ENCODE measurements around the gene FBXL3. TPM values are rescaled to one million over a fixed set of nuclear protein-coding genes. Genes with fewer than 3 reads are reported as not detected.

FBXL3 gene
- polyA plus RNA-seq, 1 donor from 2014 or later: 43.4 TPM

- Mint-ChIP-seq H3K4me1 (peaks cover 0 to 5% (median 0%) of the 10 kb centered on the region in 3 donors), H3K36me3 (no peaks in the 10 kb centered on the region), H3K4me3 (no peak overlapping the region), H3K27ac (no peak overlapping the region), H3K9me3 (no peaks in the 10 kb centered on the region), H3K27me3 (no peaks in the 10 kb centered on the region)
These were observed 12.0 kb upstream of the FBXL3 start for GRCh38 chr13:77038907-77039480.

GRCh38 chr13:77036279-77036678, 9.3 kb upstream of the FBXL3 start:
- H3K27me3 Mint-ChIP-seq: no peaks in the 10 kb centered on the region
- no peak overlapping the region for H3K4me3 Mint-ChIP-seq
- H3K27ac Mint-ChIP-seq: no peak overlapping the region
- H3K9me3 Mint-ChIP-seq: no peaks in the 10 kb centered on the region
- H3K4me1 Mint-ChIP-seq: peaks cover 0 to 3% (median 0%) of the 10 kb centered on the region in 3 donors
- H3K36me3 Mint-ChIP-seq: no peaks in the 10 kb centered on the region

- no peaks in the 10 kb centered on the region for H3K4me1 Mint-ChIP-seq
- no peak overlapping the region for H3K27ac Mint-ChIP-seq
- H3K4me3 Mint-ChIP-seq: no peak overlapping the region
- no peaks in the 10 kb centered on the region for H3K36me3 Mint-ChIP-seq
- no peaks in the 10 kb centered on the region for H3K9me3 Mint-ChIP-seq
- H3K27me3 Mint-ChIP-seq: no peaks in the 10 kb centered on the region
These were observed 7.9 kb upstream of the FBXL3 start for GRCh38 chr13:77034881-77035280.

DNA sequence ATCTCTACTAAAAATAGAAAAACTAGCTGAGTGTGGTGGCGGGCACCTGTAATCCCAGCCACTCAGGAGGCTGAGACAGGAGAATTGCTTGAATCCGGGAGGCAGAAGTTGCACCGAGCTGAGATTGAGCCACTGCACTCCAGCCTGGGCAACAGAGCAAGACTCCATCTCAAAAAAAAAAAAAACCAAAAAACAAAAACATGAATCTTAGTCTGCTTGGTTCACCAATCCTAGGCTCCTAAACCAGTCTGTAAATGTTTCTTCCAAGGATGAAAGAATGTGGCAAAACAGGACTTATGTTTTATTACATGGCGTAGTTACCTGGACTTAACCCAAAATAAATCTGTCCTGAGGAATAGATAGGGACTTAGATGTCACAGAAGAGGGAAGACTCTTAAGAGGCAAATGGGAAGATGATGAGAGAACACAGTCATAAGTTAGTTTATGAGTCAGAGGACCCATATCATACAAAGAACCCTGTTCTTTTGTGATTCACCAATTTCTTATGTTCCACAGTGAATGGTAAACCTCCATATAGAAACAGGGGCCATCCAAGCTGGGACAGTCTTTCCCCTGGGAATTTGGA, 6.9 kb upstream of the FBXL3 start:
- Mint-ChIP-seq H3K4me1 (peaks cover 0 to 1% (median 0%) of the 10 kb centered on the region in 3 donors), H3K36me3 (no peaks in the 10 kb centered on the region), H3K4me3 (no peak overlapping the region), H3K27ac (no peak overlapping the region), H3K9me3 (no peaks in the 10 kb centered on the region), H3K27me3 (no peaks in the 10 kb centered on the region)

DNA sequence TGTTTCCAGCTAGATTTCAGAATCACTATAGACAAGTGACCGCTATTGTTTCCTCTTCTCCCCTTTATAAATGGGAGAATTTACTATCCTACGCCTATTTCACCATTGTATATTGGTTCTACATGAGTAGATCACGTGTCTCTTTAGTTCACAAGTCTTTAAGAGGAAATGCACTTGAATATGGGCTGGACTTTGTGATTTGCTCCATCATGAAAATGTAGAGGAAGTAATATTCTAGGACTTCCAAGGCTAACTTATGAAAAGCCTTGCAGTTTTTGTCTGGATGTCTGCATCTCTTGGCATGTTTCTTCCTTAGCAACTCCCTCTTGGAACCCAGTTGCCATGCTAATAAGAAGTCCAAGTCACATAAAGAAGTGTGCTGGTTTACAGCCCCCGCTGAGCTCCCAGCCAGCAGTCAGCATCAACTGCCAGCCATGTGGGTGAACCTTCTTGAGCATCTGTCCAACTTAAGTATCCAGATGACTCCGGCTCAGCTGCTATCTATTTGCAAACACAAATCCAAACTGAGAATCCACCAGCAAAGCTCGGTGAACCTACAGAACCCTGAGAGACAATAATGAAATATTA, 4.8 kb upstream of the FBXL3 start:
- Mint-ChIP-seq H3K27me3 (no peaks in the 10 kb centered on the region), H3K4me3 (peak overlapping the region in 1 of 4 donors; percentile 6)

DNA sequence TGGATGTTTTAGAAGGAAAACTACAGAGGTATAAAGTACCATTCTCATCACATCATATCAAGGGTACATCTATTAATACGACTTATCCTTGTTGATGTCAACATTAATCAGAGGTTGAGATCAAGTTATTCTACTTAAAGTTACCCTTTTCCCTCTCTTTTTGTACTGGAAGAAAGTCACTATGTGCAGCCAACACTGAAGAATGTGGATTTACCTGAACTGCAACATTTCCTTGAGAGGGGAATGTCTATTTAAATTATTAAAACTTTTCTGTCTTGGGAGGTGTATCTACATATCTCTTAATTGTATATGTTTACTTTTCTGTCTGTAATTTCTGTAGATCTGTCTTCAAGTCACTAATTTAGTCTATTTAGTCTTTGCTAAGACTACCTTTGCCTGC, 2.5 kb upstream of the FBXL3 start:
- no peaks in the 10 kb centered on the region for H3K27me3 Mint-ChIP-seq
- H3K4me1 Mint-ChIP-seq: peaks cover 16 to 29% (median 17%) of the 10 kb centered on the region in 3 donors
- no peaks in the 10 kb centered on the region for H3K36me3 Mint-ChIP-seq
- H3K27ac Mint-ChIP-seq: peak overlapping the region in 1 of 3 donors; percentile 99
- no peaks in the 10 kb centered on the region for H3K9me3 Mint-ChIP-seq
- peak overlapping the region in 1 of 4 donors; percentile 95 for H3K4me3 Mint-ChIP-seq

More for the DNA sequence above, 4.8 kb upstream of the FBXL3 start:
- Mint-ChIP-seq H3K27ac (no peak overlapping the region), H3K9me3 (no peaks in the 10 kb centered on the region), H3K36me3 (no peaks in the 10 kb centered on the region), H3K4me1 (peaks cover 6 to 12% (median 10%) of the 10 kb centered on the region in 3 donors)

GRCh38 chr13:77028202-77028601, 1.2 kb upstream of the FBXL3 start:
- Mint-ChIP-seq H3K36me3 (no peaks in the 10 kb centered on the region), H3K4me1 (peaks cover 24 to 41% (median 26%) of the 10 kb centered on the region in 3 donors), H3K4me3 (peak overlapping the region in 3 of 4 donors; percentile 95 to 99 (median 99)), H3K27ac (peak overlapping the region in 1 of 3 donors; percentile 99), H3K27me3 (no peaks in the 10 kb centered on the region), H3K9me3 (no peaks in the 10 kb centered on the region)

- H3K4me3 Mint-ChIP-seq: peak overlapping the region; percentile 96 to 100 (median 98)
- H3K27ac Mint-ChIP-seq: peak overlapping the region; percentile 95 to 99 (median 98)
- no peaks in the 10 kb centered on the region for H3K27me3 Mint-ChIP-seq
- no peaks in the 10 kb centered on the region for H3K36me3 Mint-ChIP-seq
- H3K4me1 Mint-ChIP-seq: peaks cover 37 to 56% (median 42%) of the 10 kb centered on the region in 3 donors
- H3K9me3 Mint-ChIP-seq: no peaks in the 10 kb centered on the region
These were observed 601 bp downstream of the FBXL3 start for GRCh38 chr13:77026255-77026860.

DNA sequence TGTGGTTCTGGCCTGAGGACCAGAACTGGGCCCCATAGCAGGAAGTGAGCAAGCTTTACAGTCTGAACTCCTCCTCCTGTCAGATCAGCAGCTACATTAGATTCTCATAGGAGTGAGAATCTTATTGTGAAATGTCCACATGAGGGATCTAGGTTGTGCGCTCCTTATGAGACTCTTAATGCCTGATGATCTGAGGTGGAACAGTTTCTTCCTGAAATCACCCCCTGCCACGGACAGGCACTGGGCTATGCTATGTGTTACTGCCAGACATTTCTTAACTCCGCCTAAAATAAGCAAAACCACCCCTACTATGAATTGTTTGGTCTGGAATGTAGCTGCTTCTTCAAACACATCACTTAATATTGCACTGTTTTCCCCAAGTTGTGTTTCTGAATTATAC, 4.6 kb downstream of the FBXL3 start:
- H3K4me3 Mint-ChIP-seq: peak overlapping the region in 3 of 4 donors; percentile 8 to 63 (median 25)
- peaks cover 44 to 60% (median 46%) of the 10 kb centered on the region in 3 donors for H3K4me1 Mint-ChIP-seq
- H3K27ac Mint-ChIP-seq: peak overlapping the region in 1 of 3 donors; percentile 83
- no peaks in the 10 kb centered on the region for H3K27me3 Mint-ChIP-seq
- H3K9me3 Mint-ChIP-seq: no peaks in the 10 kb centered on the region
- H3K36me3 Mint-ChIP-seq: no peaks in the 10 kb centered on the region

GRCh38 chr13:77019756-77020155, 7.2 kb downstream of the FBXL3 start:
- peaks cover 36 to 48% (median 48%) of the 10 kb centered on the region in 3 donors for H3K4me1 Mint-ChIP-seq
- peak overlapping the region in 1 of 3 donors; percentile 59 for H3K27ac Mint-ChIP-seq
- no peak overlapping the region for H3K4me3 Mint-ChIP-seq
- peaks cover 8% of the 10 kb centered on the region for H3K36me3 Mint-ChIP-seq
- H3K27me3 Mint-ChIP-seq: no peaks in the 10 kb centered on the region
- no peaks in the 10 kb centered on the region for H3K9me3 Mint-ChIP-seq

- peaks cover 8% of the 10 kb centered on the region for H3K36me3 Mint-ChIP-seq
- H3K4me1 Mint-ChIP-seq: peaks cover 20 to 37% (median 35%) of the 10 kb centered on the region in 3 donors
- H3K27ac Mint-ChIP-seq: no peak overlapping the region
- peak overlapping the region in 1 of 4 donors; percentile 40 for H3K4me3 Mint-ChIP-seq
- no peaks in the 10 kb centered on the region for H3K9me3 Mint-ChIP-seq
- H3K27me3 Mint-ChIP-seq: no peaks in the 10 kb centered on the region
These were observed 9.9 kb downstream of the FBXL3 start for GRCh38 chr13:77016888-77017623.

GRCh38 chr13:77016251-77016812, 10.6 kb downstream of the FBXL3 start:
- Mint-ChIP-seq H3K9me3 (no peaks in the 10 kb centered on the region), H3K27ac (peak overlapping the region in 1 of 3 donors; percentile 41), H3K36me3 (peaks cover 8% of the 10 kb centered on the region), H3K4me3 (no peak overlapping the region), H3K27me3 (no peaks in the 10 kb centered on the region), H3K4me1 (peaks cover 18 to 31% (median 30%) of the 10 kb centered on the region in 3 donors)

DNA sequence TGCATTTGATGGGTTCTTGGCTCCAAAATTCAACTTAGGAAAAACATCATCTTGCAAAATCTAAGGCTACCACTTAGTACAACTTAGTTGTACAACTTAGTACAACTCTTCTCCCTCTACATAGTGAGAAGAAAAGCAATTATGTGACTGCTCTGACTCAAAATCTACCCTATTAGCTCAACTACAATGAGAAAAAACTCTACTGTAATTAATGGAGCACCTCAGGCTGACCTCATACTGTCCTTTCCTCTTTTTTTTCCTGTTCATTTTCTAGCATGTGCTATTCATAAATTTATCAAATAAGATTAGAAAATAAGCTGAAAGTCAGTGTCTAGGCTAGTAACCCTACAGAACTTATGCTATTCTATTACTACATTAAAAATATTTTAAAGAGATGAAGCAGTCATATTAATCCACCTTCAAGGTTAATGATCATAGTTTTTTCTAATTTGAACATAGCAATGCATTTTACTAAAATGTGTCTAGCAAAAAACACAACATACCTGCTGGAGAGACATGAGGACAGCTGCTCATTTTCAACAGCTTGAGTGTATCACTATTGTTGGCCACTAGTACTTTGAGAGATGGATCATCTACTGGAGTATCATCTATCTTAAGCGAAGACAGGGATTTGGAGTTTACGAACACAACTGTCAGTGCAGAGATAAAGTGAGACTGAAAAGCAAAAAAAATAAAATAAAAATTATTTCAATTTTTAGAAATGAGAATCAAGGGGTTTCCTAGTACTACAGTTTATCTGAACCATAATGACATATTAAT, 11.9 kb downstream of the FBXL3 start:
- Mint-ChIP-seq H3K27me3 (no peaks in the 10 kb centered on the region), H3K27ac (no peak overlapping the region), H3K4me3 (no peak overlapping the region), H3K4me1 (peaks cover 14 to 27% (median 24%) of the 10 kb centered on the region in 3 donors), H3K9me3 (no peaks in the 10 kb centered on the region), H3K36me3 (peaks cover 8% of the 10 kb centered on the region)
